Activated CD4-positive, alpha-beta T cell treated with anti-CD3 and anti-CD28 coated beads, Interleukin-2, amount 10 ng/mL, durations not matched to agents 7 days and 5 days (primary cell): ENCODE measurements around the gene DLG3. TPM values are rescaled to one million over a fixed set of nuclear protein-coding genes. Genes with fewer than 3 reads are reported as not detected.

Experiments
- CTCF ChIA-PET: fragments of 350-600 bp; sonication (Branson Sonifier 250); formaldehyde crosslinking; loops from one replicate; lab custom pipeline; 2021; ENCODE audit warnings: antibody characterized with exemption; lab: Charles Lee
- POLR2A ChIA-PET: fragments of 350-600 bp; sonication (Branson Sonifier 250); formaldehyde crosslinking; loops from one replicate; lab custom pipeline; 2021; ENCODE audit warnings: antibody characterized with exemption; lab: Charles Lee
- DNase-seq: peaks from one replicate; pipeline ENCODE4 v3.0.0-alpha.2; 2020
- H3K27ac Mint-ChIP-seq: one replicate; pipeline ENCODE4 v1.8.0; 2021; ENCODE audit warnings: mild to moderate bottlenecking, moderate library complexity, mixed read lengths
- H3K27me3 Mint-ChIP-seq: one replicate; pipeline ENCODE4 v1.8.0; 2021; ENCODE audit warnings: mixed read lengths
- H3K36me3 Mint-ChIP-seq: one replicate; pipeline ENCODE4 v1.8.0; 2021; ENCODE audit warnings: low read depth, mixed read lengths
- H3K4me1 Mint-ChIP-seq: one replicate; pipeline ENCODE4 v1.8.0; 2021; ENCODE audit warnings: mixed read lengths
- H3K4me3 Mint-ChIP-seq: one replicate; pipeline ENCODE4 v1.8.0; 2021; ENCODE audit warnings: mild to moderate bottlenecking, moderate library complexity, mixed read lengths
- H3K9me3 Mint-ChIP-seq: one replicate; pipeline ENCODE4 v1.8.0; 2021; ENCODE audit warnings: mixed read lengths
- total RNA-seq, 2 experiments: library from RNA; stranded (reverse); gene quantifications; one replicate each; pipeline ENCODE4 v1.2.3, GENCODE V29; 2021

DLG3 gene
- total RNA-seq, 2 experiments from 2014 or later = 19.9 to 20.1 TPM

DNA sequence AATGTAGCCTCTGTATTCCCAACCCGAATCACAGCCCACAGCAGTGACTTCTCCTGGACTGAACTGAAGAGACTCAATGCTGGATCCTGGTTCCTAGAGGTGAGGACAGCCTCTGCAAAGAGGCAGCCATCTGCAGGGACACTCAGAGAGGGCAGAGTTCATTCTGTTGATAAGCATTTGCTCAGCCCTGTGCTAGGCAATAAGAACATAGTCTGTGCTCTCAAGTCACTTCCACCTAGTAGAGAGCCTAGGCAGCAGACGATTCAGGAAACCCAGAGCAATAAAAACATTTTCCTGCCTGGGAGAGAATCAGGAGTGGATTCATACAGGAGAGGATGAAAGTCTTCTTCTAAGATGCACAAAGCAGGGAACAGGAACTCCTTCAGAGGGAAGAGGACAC is 17.3 kb upstream of the DLG3 start:
- CTCF ChIA-PET = no interaction called here
- no peaks in the 10 kb centered on the region for H3K36me3 Mint-ChIP-seq
- no peaks in the 10 kb centered on the region for H3K27me3 Mint-ChIP-seq
- POLR2A ChIA-PET = no interaction called here
- no peaks in the 10 kb centered on the region for H3K9me3 Mint-ChIP-seq
- H3K4me3 Mint-ChIP-seq = no peak overlapping the region
- no peak for DNase-seq
- no peak overlapping the region for H3K27ac Mint-ChIP-seq
- H3K4me1 Mint-ChIP-seq = no peaks in the 10 kb centered on the region

DNA sequence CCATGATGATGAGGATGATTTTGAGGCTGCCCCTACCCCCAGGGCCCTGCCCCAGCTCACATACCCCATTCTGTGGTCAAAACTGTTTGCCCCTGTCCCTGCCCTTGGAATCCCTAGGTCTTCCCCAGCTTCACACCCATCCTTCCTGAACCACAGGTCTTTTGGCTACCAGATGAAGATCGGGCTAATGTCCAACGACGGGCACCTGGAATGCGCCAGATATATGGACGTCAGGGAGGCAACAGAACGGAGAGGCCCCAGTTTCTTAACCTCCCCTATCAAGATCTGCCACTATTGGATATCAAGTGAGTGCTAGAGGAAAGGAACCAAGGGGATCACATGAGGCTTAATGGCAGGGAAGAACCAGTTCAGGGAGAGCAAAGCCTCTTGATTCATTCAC is 14.9 kb upstream of the DLG3 start:
- DNase-seq = no peak
- Mint-ChIP-seq H3K4me1 (peaks cover 13% of the 10 kb centered on the region), H3K36me3 (no peaks in the 10 kb centered on the region), H3K27me3 (peaks cover 2% of the 10 kb centered on the region), H3K4me3 (no peak overlapping the region), H3K9me3 (no peaks in the 10 kb centered on the region), H3K27ac (no peak overlapping the region)
- ChIA-PET CTCF (interaction anchor here (1.2 kb wide), 1 partner anchor 24 kb away, joined by 4 read pairs; no protein-coding TSS in a partner anchor), POLR2A (no interaction called here)

DNA sequence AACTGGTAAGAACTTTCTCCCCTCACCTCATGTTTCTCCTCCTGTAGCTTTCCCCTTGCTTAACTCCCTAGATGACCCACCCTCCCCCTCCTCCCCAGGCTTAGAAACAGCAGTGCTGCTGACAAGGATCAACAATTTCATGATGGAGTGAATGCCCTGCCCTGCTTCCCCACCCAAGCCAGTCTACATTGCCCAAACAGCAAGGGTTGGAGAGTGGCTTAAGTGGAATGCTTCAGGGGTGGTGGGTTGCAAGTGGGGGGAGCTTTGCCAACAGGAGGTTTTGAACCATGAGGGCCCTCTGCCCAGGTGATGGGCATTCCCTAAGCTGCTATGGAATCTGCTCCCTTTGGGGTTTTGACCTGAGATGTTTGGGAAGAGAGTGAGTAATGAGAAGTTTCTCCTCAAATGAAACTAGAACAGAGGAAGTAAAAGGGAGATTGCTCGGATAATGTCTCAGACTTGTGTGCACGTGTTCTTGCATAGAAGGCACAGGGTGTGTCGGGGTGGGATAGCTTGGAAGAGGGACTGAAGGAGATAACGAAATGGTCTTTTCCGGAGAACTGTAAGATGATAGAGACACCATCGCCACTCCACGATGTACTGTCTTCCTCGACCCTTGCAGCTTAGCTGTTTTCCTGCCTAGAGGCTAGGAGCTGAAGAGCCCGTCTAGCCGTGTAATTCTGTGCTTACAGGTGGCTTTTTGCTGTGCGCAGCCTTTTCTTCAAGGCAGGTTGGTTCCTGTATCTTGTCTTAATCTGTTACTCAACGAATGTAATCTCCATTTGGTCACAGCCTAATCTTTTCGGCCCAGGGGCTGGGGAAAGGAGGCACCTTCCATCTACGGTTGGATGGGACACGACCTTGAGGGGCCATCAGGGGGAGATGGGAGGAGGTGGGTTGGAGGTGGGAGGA is 11.4 kb upstream of the DLG3 start:
- Mint-ChIP-seq H3K36me3 (no peaks in the 10 kb centered on the region), H3K27ac (peak overlapping the region; percentile 87), H3K4me3 (peak overlapping the region; percentile 84), H3K9me3 (no peaks in the 10 kb centered on the region), H3K4me1 (peaks cover 25% of the 10 kb centered on the region), H3K27me3 (peaks cover 23% of the 10 kb centered on the region)
- ChIA-PET CTCF (interaction anchor here (0.8 to 5.4 kb wide), 7 partner anchors 9 to 121 kb away, joined by 3 to 28 read pairs (median 7); partner anchors contain the start of genes DLG3 and GDPD2), POLR2A (no interaction called here)
- no peak for DNase-seq

DNA sequence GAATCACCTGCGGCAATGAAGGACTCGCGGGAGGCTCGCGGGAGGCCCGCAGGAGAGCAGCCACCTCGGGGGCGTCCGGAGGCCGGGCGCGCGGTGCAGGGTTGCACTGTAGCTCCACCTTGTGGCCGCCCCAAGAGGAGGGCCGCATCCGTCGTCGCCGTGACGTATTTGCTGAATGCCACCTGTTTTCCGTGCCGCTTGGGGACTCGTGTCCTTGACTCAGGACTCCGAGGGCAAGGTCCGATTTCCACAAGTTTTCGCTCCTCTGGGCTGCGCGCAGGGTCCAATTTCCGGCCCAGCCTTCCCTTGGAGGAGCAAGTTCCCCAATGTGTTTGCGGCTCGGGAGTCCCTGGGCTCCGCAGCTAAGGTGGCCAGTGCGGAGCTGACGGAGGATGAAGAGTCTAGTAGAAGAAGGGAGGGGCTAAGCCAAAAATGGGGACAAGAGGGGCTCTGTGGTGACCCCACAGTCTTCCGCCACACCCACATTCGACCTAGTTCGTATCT is 10.7 kb upstream of the DLG3 start:
- Mint-ChIP-seq H3K27me3 (peaks cover 23% of the 10 kb centered on the region), H3K4me3 (peak overlapping the region; percentile 84)
- CTCF ChIA-PET = interaction anchor here (1.1 to 5.4 kb wide), 5 partner anchors 9 to 120 kb away, joined by 3 to 28 read pairs (median 16); partner anchors contain the start of genes DLG3 and GDPD2

DNA sequence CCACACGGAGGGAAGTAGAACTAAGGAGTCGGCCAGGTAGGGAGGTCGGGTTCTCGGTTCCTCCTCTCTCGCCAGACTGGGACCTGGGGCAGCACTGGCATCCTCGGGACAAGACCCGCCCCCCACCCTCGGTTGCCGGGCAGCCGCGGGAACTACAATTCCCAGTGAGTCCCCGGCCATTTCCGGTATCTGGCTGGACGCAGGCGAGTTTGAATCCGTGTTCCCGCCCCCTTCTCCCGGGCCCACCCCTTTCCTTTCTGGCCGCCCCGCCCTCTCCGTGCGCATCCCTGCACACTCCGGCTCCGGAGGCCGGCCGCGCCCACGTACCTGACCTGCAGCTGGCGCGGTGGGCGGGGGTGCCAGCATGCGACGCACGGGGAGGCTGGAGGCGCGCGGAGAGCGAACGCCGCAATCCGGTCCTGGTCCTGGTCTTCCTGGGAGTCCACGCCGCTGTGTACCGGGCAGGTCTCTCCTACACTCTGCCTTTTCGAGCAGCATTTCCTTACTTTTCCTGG is 10.2 kb upstream of the DLG3 start:
- DNase-seq = peak; percentile 54
- peaks cover 37% of the 10 kb centered on the region for H3K4me1 Mint-ChIP-seq
- ChIA-PET CTCF (interaction anchor here (2.9 to 5.4 kb wide), 3 partner anchors 10 to 17 kb away, joined by 16 to 28 read pairs (median 22); partner anchors contain the start of genes DLG3 and GDPD2), POLR2A (no interaction called here)
- peak overlapping the region; percentile 87 for H3K27ac Mint-ChIP-seq
- H3K27me3 Mint-ChIP-seq = peaks cover 23% of the 10 kb centered on the region
- H3K36me3 Mint-ChIP-seq = no peaks in the 10 kb centered on the region
- no peaks in the 10 kb centered on the region for H3K9me3 Mint-ChIP-seq
- H3K4me3 Mint-ChIP-seq = peak overlapping the region; percentile 84

More for the DNA sequence above, 10.7 kb upstream of the DLG3 start:
- POLR2A ChIA-PET = no interaction called here
- H3K9me3 Mint-ChIP-seq = no peaks in the 10 kb centered on the region
- peak overlapping the region; percentile 87 for H3K27ac Mint-ChIP-seq
- H3K36me3 Mint-ChIP-seq = no peaks in the 10 kb centered on the region
- H3K4me1 Mint-ChIP-seq = peaks cover 32% of the 10 kb centered on the region
- DNase-seq = peak; percentile 75

DNA sequence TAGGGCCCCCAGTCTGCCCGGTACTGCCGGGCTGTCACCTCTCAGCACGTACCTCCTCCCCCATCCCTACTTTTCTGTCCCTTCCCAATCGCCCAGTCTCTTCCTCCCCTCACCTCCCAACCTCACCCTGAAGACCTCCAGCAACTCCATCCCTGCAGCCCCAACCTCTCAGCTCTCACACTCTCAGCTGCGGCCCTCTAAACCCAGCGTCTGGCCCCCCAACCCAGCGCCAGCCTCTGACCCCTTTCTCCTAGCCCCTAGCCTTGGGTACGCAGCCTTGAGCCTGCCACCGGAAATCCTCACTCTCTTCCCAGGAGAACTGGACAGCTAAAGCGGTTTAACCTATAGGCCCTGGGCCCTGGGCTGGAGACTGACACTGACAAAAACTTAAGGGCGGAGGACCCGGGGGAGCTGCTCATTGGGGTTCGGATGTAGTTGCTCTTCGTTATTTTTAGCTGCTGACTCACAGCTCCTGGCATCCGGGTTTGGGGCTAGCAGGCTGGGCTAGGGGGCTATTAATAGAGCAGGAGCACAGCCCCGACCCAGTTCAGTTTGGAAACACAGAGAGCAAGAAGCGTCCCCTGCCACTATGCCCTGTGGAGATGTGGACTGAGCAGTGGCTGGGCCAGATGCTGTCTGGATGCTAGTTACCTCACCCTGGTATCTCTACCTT is 9.6 kb upstream of the DLG3 start:
- H3K9me3 Mint-ChIP-seq = no peaks in the 10 kb centered on the region
- no peak for DNase-seq
- peaks cover 23% of the 10 kb centered on the region for H3K27me3 Mint-ChIP-seq
- CTCF ChIA-PET = interaction anchor here (1.5 to 5.4 kb wide), 4 partner anchors 9 to 37 kb away, joined by 3 to 28 read pairs (median 19); partner anchors contain the start of genes DLG3 and GDPD2
- peaks cover 39% of the 10 kb centered on the region for H3K4me1 Mint-ChIP-seq
- POLR2A ChIA-PET = no interaction called here
- peak overlapping the region; percentile 84 for H3K4me3 Mint-ChIP-seq
- peak overlapping the region; percentile 77 for H3K27ac Mint-ChIP-seq
- no peaks in the 10 kb centered on the region for H3K36me3 Mint-ChIP-seq

DNA sequence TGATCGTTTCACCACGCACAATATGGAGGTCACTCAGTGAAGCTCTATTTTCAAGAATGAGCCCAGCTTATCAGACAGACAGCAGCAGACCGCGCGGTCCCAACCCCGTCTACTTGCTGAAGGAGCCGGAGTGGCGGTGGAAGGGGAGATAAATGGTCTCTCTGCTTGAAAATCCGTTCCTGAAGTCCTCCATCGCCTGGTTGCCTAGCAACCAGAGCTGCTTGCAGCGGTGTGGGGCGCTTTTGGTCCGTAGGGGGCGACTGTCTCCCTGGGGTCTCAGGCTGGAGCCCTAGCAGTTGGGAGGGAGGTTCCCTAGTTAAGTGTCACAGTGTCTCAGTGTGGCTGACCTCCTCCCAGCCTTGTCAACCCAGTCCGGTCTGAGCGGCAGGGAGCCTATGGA is 8.3 kb upstream of the DLG3 start:
- H3K4me1 Mint-ChIP-seq = peaks cover 39% of the 10 kb centered on the region
- no peaks in the 10 kb centered on the region for H3K36me3 Mint-ChIP-seq
- no peak for DNase-seq
- CTCF ChIA-PET = interaction anchor here (1.5 to 5.4 kb wide), 3 partner anchors 12 to 35 kb away, joined by 3 to 28 read pairs (median 22); partner anchors contain the start of gene GDPD2
- no peak overlapping the region for H3K27ac Mint-ChIP-seq
- H3K27me3 Mint-ChIP-seq = peaks cover 31% of the 10 kb centered on the region
- H3K4me3 Mint-ChIP-seq = no peak overlapping the region
- POLR2A ChIA-PET = no interaction called here
- H3K9me3 Mint-ChIP-seq = no peaks in the 10 kb centered on the region

DNA sequence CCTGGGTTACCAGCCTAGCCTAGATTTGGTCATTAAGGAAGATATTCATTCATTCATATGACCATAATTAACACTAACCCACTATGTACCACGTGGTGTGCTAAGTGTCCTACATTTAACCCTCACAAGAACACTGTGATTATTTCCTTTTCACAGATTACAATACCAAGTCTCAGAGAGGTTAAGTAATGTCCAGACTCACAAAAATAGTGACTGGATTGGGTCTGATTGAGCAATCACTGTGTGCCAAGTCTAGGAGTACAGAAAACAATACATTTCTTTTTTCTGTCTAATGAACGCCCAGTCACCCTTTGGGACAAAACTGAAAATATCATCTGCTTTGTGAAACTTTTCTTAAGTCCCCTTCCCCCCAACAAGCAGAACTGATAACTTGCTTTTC is 7.6 kb upstream of the DLG3 start:
- peaks cover 37% of the 10 kb centered on the region for H3K27me3 Mint-ChIP-seq
- no peaks in the 10 kb centered on the region for H3K36me3 Mint-ChIP-seq
- CTCF ChIA-PET = interaction anchor here (0.8 kb wide), 1 partner anchor 14 kb away, joined by 3 read pairs; the partner anchor contains the start of gene GDPD2
- no peak overlapping the region for H3K27ac Mint-ChIP-seq
- H3K4me1 Mint-ChIP-seq = peaks cover 39% of the 10 kb centered on the region
- no peak for DNase-seq
- no peak overlapping the region for H3K4me3 Mint-ChIP-seq
- no peaks in the 10 kb centered on the region for H3K9me3 Mint-ChIP-seq
- POLR2A ChIA-PET = no interaction called here

DNA sequence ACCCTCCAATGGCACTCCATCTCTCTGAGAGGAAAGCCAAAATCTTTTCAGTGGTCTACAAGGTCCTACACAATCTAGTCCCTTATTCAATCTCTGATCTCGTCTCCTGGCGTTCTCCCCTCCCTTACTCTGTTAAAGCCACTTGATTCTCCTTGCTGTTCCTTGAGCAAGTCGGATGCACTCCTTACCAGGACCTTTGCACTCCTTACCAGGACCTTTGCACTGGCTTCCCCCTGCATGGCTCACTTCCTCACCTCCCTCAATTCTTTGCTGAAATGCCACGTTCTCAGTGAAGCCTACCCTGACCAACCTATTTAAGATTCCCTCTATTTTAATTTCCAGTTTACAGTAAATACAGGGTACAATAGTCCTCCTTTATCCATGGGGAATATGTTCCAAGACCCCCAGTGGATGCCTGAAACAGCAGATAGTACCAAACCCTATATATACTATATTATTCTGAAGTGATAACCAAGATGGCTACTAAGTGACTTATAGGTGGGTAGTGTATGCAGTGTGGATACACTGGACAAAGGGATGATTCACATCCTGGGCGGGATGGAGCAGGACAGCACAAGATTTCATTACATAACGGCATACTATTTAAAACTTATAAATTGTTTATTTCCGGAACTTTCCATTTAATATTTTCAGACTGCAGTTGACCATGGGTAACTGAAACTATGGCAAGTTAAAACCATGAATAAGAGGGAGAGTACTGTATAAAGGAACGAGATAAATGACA is 6.5 kb upstream of the DLG3 start:
- no peaks in the 10 kb centered on the region for H3K36me3 Mint-ChIP-seq
- H3K27me3 Mint-ChIP-seq = peaks cover 48% of the 10 kb centered on the region
- no peak overlapping the region for H3K4me3 Mint-ChIP-seq
- H3K4me1 Mint-ChIP-seq = peaks cover 37% of the 10 kb centered on the region
- H3K9me3 Mint-ChIP-seq = no peaks in the 10 kb centered on the region
- ChIA-PET CTCF (interaction anchor here (0.8 kb wide), 1 partner anchor 15 kb away, joined by 3 read pairs; the partner anchor contains the start of gene GDPD2), POLR2A (no interaction called here)
- DNase-seq = no peak
- no peak overlapping the region for H3K27ac Mint-ChIP-seq

DNA sequence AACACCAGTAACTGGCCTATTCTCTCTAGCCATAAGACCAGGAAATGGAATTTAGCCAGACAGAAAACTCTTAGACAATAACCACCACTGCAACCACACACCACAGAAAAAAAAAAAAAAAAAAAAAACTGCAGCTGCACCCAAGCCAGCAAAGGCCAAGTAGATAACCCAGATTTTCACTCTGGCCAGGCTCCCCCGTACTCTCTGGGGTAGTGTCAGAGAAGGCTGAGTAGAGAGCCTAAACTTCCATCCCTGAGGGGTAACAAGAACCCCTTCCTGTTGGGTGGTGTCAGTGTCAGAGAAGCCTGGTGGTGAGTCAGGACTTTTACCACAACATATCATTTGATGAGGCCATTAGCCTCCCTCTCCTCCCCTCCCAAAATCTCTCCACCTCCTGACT is 5.6 kb upstream of the DLG3 start:
- H3K9me3 Mint-ChIP-seq = no peaks in the 10 kb centered on the region
- no peak overlapping the region for H3K4me3 Mint-ChIP-seq
- CTCF ChIA-PET = no interaction called here
- POLR2A ChIA-PET = no interaction called here
- DNase-seq = no peak
- no peak overlapping the region for H3K27ac Mint-ChIP-seq
- no peaks in the 10 kb centered on the region for H3K36me3 Mint-ChIP-seq
- peaks cover 52% of the 10 kb centered on the region for H3K27me3 Mint-ChIP-seq
- peaks cover 28% of the 10 kb centered on the region for H3K4me1 Mint-ChIP-seq

DNA sequence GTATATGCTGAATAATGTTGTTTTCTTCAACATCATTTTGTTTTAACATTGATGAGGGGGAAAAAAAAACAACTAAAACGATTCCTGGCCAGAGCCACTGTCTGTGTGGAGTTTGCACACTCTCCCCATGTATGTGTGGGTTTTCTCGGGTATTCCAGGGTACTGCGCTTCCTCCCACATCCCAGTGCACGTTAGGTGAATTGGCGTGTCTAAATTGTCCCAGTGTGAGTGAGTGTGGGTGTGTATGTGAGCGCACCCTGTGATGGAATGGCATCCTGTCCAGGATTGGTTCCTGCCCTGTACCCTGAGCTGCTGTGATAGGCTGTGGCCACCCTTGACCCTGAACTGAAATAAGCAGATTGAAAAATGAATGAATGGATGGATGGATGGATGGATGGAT is 2.4 kb upstream of the DLG3 start:
- DNase-seq = no peak
- Mint-ChIP-seq H3K36me3 (no peaks in the 10 kb centered on the region), H3K4me3 (no peak overlapping the region), H3K9me3 (no peaks in the 10 kb centered on the region), H3K4me1 (peaks cover 21% of the 10 kb centered on the region), H3K27me3 (peaks cover 58% of the 10 kb centered on the region), H3K27ac (no peak overlapping the region)
- ChIA-PET CTCF (interaction anchor here (0.7 kb wide), 1 partner anchor 9 kb away, joined by 3 read pairs; no protein-coding TSS in a partner anchor), POLR2A (no interaction called here)
